Measurements from ENCODE around the gene HDAC8. TPM values are rescaled to one million over a fixed set of nuclear protein-coding genes. Genes with fewer than 3 reads are reported as not detected.

HDAC8 gene
- total RNA-seq, 2 donors from 2014 or later, result 12.0 to 13.0 TPM

DNA sequence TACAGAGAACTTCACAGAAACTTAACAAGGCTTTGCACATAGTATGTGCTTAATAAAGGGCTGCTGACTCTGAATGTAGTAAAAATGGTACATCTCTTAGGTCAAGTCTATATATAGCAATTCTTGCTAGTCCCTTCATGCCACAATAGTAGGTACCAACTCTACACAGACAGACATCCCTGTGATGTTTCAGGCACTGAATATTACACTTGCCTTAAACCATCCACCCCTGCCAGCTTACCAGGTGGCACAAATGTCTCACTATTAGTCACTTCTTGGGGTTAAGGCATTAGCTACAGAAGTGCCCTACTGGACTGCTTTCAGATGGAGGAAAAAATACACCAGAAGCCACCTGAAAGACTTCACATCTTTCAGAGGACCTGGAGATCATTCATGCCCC lies 180.6 kb downstream of the HDAC8 start:
- TF ChIP-seq, protein P1, sequence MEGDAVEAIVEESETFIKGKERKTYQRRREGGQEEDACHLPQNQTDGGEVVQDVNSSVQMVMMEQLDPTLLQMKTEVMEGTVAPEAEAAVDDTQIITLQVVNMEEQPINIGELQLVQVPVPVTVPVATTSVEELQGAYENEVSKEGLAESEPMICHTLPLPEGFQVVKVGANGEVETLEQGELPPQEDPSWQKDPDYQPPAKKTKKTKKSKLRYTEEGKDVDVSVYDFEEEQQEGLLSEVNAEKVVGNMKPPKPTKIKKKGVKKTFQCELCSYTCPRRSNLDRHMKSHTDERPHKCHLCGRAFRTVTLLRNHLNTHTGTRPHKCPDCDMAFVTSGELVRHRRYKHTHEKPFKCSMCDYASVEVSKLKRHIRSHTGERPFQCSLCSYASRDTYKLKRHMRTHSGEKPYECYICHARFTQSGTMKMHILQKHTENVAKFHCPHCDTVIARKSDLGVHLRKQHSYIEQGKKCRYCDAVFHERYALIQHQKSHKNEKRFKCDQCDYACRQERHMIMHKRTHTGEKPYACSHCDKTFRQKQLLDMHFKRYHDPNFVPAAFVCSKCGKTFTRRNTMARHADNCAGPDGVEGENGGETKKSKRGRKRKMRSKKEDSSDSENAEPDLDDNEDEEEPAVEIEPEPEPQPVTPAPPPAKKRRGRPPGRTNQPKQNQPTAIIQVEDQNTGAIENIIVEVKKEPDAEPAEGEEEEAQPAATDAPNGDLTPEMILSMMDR (IDR thresholded peaks at IDR 0.05), result no peak
- DNase-seq (ENCODE audit: low spot score), result no peak
- peaks cover 0 to 18% of the 10 kb centered on the region in 2 donors for H3K4me1 ChIP-seq
- H3K27ac ChIP-seq, result no peak overlapping the region
- no peaks in the 10 kb centered on the region for H3K36me3 ChIP-seq
- no peak overlapping the region for H3K4me3 ChIP-seq
- no peaks in the 10 kb centered on the region for H3K27me3 ChIP-seq
- no peaks in the 10 kb centered on the region for H3K9me3 ChIP-seq

DNA sequence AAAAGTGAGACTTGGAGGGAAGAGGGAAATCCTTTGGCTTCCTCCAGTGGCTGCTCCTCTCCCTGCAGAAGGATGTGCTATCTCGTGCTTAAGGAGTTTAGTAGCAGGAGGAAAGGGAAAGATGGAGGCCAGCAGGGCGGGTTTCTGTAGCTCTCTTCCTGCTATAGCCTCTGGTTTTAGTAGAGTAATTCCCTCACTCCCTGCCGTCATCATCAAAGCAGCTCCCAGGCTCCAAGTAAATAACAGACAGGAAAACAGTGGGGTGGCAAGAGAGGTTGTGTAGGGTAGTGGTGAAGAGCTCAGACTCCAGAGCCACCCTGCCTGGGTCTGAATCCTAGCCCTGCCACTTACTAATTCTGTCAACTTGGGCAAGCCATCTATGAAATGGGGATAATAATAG lies 185.4 kb downstream of the HDAC8 start:
- H3K4me1 ChIP-seq, result peaks cover 0 to 2% of the 10 kb centered on the region in 2 donors
- H3K27ac ChIP-seq, result no peak overlapping the region
- DNase-seq (ENCODE audit: low spot score), result no peak
- H3K27me3 ChIP-seq, result no peaks in the 10 kb centered on the region
- no peak overlapping the region for H3K4me3 ChIP-seq
- TF ChIP-seq, protein P1 (IDR thresholded peaks at IDR 0.05), result no peak
- no peaks in the 10 kb centered on the region for H3K36me3 ChIP-seq
- H3K9me3 ChIP-seq, result no peaks in the 10 kb centered on the region

DNA sequence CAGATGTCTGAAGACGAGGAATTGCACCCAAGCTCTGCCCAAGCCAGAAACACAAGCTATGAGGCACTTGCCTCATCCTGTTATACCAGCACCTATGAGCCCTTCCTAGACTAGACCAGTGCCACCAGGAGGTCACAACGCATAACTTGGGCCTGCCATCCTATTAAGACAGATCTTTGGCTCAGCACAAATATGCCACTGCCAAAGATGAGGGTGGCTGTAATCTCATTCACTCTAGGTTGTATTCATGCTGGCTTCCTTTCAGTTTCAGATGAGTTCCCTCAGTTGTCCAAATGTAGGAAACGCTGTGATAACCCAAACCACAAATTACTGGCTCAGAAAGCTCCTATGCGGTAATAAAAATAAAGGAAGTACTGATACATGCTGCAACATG lies 190.4 kb downstream of the HDAC8 start:
- Histone ChIP-seq H3K36me3 (no peaks in the 10 kb centered on the region), H3K27me3 (no peaks in the 10 kb centered on the region), H3K27ac (no peak overlapping the region), H3K4me1 (peaks cover 0 to 5% of the 10 kb centered on the region in 2 donors), H3K9me3 (no peaks in the 10 kb centered on the region), H3K4me3 (no peak overlapping the region)
- TF ChIP-seq, protein P1 (IDR thresholded peaks at IDR 0.05), result no peak
- no peak for DNase-seq (ENCODE audit: low spot score)

DNA sequence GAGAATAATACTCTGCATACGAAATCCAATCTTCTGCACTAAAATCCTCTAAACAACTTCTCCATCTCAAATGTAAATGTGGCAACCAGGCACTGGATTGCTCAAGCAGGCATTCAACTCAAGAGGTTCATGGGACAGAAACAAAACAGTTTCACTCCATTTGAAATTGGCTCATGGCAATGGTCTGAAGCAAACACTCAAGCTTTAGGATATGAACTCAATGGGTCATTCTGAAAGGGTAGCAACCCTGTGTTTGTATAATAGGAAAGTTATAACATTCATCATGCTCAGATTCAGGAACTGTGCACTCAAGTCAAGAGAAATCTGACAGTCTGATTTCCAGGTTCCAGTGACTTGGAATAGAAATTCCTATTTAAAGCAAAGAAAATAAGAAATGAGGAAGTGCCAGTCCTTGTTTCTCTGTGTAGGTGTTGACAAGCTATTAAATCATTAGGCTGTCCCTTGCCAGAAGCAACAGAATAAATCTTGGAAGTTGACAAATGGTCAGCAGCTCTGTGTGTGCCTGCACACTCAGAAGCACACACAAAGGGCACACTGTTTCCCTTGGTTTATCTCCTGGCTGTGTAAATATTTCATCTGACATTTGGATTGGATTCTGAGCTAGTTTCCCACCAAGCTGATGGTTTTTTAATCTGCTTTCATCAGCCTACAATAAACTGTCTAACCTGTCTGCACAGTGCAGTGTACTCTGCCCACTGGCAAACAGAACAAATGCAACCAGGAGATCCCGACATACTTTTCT lies 191.0 kb downstream of the HDAC8 start:
- Histone ChIP-seq H3K4me3 (no peak overlapping the region), H3K9me3 (no peaks in the 10 kb centered on the region), H3K4me1 (peaks cover 0 to 5% of the 10 kb centered on the region in 2 donors), H3K27me3 (no peaks in the 10 kb centered on the region), H3K36me3 (no peaks in the 10 kb centered on the region), H3K27ac (no peak overlapping the region)
- TF ChIP-seq, protein P1 (IDR thresholded peaks at IDR 0.05), result no peak
- no peak for DNase-seq (ENCODE audit: low spot score)

DNA sequence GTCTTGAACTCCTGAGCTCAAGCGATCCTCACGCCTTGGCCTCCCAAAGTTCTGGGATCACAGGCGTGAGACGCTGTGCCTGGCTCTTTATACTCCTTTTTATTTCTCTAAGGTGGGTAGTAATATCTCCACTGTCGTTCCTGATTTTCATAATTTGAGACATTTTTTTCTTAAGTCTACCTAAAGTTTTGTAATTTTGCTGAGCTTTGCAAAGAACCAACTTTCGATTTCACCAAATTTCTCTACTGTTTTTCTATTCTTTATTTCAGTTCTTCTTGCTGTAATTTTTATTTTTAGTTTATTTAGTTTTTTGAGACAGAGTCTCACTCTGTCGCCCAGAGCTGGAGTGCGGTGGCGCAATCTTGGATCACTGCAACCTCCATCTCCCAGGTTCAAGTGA lies 196.5 kb downstream of the HDAC8 start:
- Histone ChIP-seq H3K9me3 (no peaks in the 10 kb centered on the region), H3K36me3 (no peaks in the 10 kb centered on the region), H3K4me1 (no peaks in the 10 kb centered on the region), H3K27me3 (no peaks in the 10 kb centered on the region), H3K27ac (no peak overlapping the region), H3K4me3 (no peak overlapping the region)
- TF ChIP-seq, protein P1 (IDR thresholded peaks at IDR 0.05), result no peak
- DNase-seq (ENCODE audit: low spot score), result no peak

DNA sequence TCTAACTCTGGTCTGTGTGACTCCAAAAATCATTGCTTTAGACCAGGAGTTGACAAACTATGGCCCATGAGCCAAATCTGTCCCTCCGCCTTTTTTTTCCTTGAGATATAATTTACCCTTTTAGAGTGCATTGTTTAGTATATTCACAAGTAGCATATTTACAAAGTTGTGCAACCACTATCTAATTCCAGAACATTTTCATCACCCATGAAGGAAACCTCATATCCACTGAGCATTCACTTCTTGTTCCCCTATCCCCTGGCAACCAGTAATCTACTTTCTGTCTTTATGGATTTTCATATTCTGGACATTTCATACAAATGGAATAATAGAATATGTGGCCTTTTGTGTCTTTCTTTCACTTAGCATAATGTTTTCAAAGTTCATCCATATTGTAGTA lies 199.5 kb downstream of the HDAC8 start:
- Histone ChIP-seq H3K9me3 (no peaks in the 10 kb centered on the region), H3K4me1 (no peaks in the 10 kb centered on the region), H3K27me3 (no peaks in the 10 kb centered on the region), H3K27ac (no peak overlapping the region), H3K4me3 (no peak overlapping the region), H3K36me3 (no peaks in the 10 kb centered on the region)
- no peak for DNase-seq (ENCODE audit: low spot score)
- TF ChIP-seq, protein P1 (IDR thresholded peaks at IDR 0.05), result no peak

All from right atrium auricular region (tissue), 2 donors.